GM19455 (cell line): Measurements from ENCODE around the gene GALNT18.

Experiments used
- ATAC-seq: cut with Tn5 transposase; IDR thresholded peaks from one replicate; pipeline ENCODE4 v1.9.1; 2021; ENCODE audit not compliant: unreplicated experiment

The GALNT18 gene

GRCh38 chr11:11415901-11416300 lies 205.9 kb downstream of the GALNT18 start:
- no peak for ATAC-seq

GRCh38 chr11:11414996-11415395 lies 206.8 kb downstream of the GALNT18 start:
- ATAC-seq, result no peak

- ATAC-seq, result no peak
Measured at GRCh38 chr11:11413776-11414175, 208.0 kb downstream of the GALNT18 start.

GRCh38 chr11:11411401-11411985 lies 210.3 kb downstream of the GALNT18 start:
- no peak for ATAC-seq

- no peak for ATAC-seq
Measured at GRCh38 chr11:11409901-11410300, 211.9 kb downstream of the GALNT18 start.

DNA sequence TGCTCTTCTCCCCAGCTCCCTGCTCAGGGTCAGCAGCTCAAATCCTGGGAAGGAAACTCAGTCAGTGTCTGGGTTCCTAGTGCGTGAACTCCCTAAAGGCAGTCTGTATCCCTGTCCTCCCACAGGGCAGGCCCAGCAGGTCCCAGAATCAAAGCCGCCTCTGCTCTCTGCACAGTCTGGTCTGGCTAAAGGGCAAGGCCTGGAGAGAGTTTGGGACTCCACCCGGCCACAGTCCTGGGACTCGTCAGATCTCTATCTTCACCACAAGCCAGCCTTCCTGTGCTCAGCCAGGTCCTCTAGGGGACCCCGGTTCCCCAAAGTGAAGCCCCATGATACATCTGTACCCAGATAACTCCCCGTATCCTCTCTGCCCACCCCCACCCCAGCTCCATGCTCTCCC lies 212.6 kb downstream of the GALNT18 start:
- ATAC-seq, result no peak

DNA sequence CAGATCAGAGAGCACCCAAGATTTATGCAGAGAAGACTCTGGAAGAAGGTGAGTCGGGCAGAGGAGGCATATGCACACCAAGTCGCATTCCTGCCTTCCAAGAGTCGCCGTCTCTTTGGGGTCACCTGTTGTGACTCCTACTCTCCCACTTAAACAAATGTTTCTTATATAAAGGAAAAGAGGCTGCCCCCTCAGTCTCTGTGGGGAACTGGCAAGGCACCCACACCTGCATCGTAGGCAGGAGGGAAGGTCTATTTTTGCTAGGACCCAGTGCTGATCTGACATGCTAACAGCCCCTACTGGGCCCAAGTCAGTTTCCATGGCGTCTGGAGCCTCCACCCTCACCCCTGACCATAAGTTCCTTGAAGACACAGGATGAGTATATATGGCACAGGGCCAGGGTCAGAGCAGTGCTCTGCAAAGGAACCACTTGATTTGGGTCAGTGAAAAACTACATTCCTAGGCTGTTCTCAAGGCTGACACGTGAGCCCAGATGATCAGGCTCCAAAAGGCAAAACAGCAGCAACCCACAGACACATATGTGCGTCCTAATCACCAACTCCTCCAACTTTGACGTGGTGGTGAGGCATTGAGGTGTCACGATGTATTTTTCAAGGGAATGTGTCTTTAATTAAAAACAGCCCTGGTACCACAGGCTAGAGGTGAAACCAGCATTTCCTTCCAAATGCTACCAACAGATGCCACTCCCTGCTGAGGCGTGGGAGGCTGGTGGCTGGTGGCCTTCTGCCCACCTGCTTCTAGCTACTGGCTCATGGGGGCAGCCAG lies 213.2 kb downstream of the GALNT18 start:
- ATAC-seq, result no peak

DNA sequence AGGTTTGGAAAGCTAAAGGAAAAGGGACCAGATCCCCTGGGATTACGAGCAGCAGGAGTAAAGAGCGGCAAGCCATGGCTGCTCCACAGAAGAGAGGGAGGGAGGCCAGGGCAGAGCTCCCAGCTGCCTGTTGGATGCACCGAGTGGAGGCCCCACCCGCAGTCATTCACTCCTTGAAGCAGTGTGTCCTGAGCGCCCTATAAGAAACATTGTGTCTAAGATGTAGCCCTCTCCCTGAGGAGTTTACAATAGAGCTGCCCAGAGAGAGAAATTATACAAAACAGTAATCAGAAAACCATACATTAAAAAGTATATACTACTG lies 214.1 kb downstream of the GALNT18 start:
- ATAC-seq, result no peak

GRCh38 chr11:11407065-11407762 lies 214.6 kb downstream of the GALNT18 start:
- ATAC-seq, result no peak

- no peak for ATAC-seq
Measured at GRCh38 chr11:11406652-11407051, 215.2 kb downstream of the GALNT18 start.

GRCh38 chr11:11403763-11404725 lies 217.8 kb downstream of the GALNT18 start:
- ATAC-seq, result no peak

DNA sequence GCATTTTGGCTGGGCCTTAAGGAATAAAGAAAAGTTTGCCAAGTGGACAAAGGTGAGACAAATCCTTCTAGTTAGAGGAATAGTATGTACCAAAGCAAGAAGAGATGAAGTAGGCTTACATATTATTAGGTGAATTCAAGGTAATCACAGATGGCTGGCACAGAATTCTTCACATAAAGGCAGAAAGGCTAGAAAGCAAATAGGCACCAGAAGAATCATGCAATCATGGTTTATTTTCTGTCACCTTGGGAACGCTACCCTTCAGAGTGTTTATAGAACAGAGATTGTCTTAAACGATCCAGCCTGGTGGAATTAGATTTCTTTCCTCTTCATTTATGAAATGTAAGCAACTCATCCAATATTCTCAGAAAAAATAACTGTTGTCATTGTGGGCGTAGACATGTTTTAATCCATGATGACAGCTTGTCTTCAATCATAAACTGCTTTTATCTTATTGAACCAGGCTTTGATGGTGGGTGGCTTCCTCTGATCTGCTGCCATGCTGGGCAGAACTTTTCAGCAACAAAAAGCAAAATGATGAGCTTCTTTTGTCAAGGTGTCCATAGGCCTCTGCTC lies 219.8 kb downstream of the GALNT18 start:
- no peak for ATAC-seq

DNA sequence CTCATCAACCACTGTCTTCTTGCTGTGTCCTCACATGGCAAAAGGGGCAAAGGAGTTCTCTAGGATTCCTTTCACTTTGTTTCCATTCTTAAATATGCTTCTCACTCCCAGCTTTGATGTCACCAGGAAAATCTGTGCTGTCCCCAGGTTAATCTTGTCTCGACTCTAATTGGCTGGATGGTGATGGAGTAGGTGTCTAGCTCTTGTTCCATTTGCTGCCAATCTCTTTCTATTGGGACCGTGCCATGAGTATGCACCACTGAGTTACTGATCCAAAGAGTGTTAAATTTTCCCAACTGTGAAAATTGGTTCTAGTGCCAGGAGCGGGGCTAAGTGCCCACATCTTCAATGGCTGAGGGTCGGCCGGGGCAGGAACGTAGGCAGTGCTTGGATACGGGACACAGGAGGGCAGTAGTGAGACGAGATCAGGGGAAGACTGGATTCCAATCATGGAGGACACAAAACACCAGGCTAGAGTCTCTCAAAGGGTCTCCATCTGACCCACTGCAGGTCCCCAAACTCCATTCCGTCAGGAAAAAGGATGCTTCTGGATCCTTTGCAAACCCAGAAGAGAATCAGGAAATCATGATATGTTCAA lies 221.1 kb downstream of the GALNT18 start:
- no peak for ATAC-seq

GRCh38 chr11:11400121-11400520 lies 221.7 kb downstream of the GALNT18 start:
- no peak for ATAC-seq

- no peak for ATAC-seq
Measured at GRCh38 chr11:11397781-11398180, 224.0 kb downstream of the GALNT18 start.

- no peak for ATAC-seq
Measured at GRCh38 chr11:11397036-11397415, 224.8 kb downstream of the GALNT18 start.

GRCh38 chr11:11396301-11397035 lies 225.3 kb downstream of the GALNT18 start:
- no peak for ATAC-seq

- no peak for ATAC-seq
Measured at GRCh38 chr11:11395126-11395525, 226.7 kb downstream of the GALNT18 start.

DNA sequence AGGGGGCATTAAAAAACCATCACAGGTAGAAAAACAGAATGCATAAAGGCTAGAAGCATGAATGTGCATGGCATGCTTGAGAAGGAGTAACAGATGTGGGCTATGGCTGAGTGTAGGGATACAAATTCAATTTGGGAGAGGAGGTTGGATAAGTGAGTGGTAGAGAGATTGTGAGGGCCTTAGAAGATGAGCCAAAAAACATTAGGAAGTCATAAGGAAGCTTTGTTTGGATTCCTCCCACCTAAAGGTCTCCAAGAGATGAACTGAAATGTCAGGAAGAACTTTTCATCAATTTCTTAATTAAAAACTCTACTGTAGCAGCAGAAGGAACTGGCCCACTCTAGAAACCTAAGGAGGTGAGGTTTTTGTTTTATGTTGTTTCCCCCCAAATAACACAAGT lies 227.6 kb downstream of the GALNT18 start:
- ATAC-seq, result no peak
